Endothelial cell of umbilical vein (primary cell): ENCODE measurements around the gene GPR25. TPM values are rescaled to one million over a fixed set of nuclear protein-coding genes. Genes with fewer than 3 reads are reported as not detected.
A peak's percentile ranks its signal among the peaks of the same experiment; 100 is the strongest.

Experiments
- BruUV-seq: library from RNA; stranded (reverse); fragments of 400-500 nt; replicated peaks from 2 replicates; lab custom pipeline; 2021; lab: Mats Ljungman, UMichigan
- CTCF ChIA-PET: fragments of 300-600, 350-600 bp; sonication (Branson Sonifier 250); formaldehyde crosslinking; loops from one replicate; lab custom pipeline; 2021; ENCODE audit warnings: antibody characterized with exemption, inconsistent platforms; lab: Charles Lee
- POLR2A ChIA-PET: fragments of 300-600, 350-600 bp; sonication (Branson Sonifier 250); formaldehyde crosslinking; loops from one replicate; lab custom pipeline; 2021; ENCODE audit warnings: antibody characterized with exemption, inconsistent platforms; lab: Charles Lee
- DNase-seq: peaks from one replicate; pipeline ENCODE4 v3.0.0-alpha.2; 2011; ENCODE audit warnings: low read depth, low spot score
- FAIRE-seq: peaks from 2 replicates; lab custom pipeline; 2011; peaks lifted over from hg19 to GRCh38; lab: Jason Lieb, UNC
- H2AFZ ChIP-seq: 2 replicates; pipeline ENCODE4 v1.6.0; 2012; ENCODE audit warnings: low read depth, low read length, control low read depth, inconsistent platforms
- H3K27ac ChIP-seq: 2 replicates; pipeline ENCODE4 v1.5.1; 2011; ENCODE audit warnings: low read depth, mild to moderate bottlenecking, control low read depth, low read length, moderate library complexity; ENCODE audit not compliant: insufficient read depth
- H3K27me3 ChIP-seq, 2 experiments: 2 replicates each; pipeline versions ENCODE4 v1.6.0 to v1.6.1; 2011; ENCODE audit warnings: low read length in 2 of 2, mixed read lengths in 1 of 2; ENCODE audit not compliant: control insufficient read depth in 2 of 2, insufficient read depth in 2 of 2
- H3K36me3 ChIP-seq, 2 experiments: 2 replicates in 1 of 2; 3 replicates in 1 of 2; pipeline ENCODE4 v1.5.1; 2011; ENCODE audit warnings: low read length in 2 of 2, mild to moderate bottlenecking in 1 of 2, moderate library complexity in 1 of 2; ENCODE audit not compliant: control insufficient read depth in 2 of 2, insufficient read depth in 2 of 2; ENCODE audit errors: extremely low read depth in 1 of 2
- H3K4me1 ChIP-seq: 3 replicates; pipeline ENCODE4 v1.5.1; 2011; ENCODE audit warnings: mild to moderate bottlenecking, low read length; ENCODE audit not compliant: control insufficient read depth, insufficient read depth; ENCODE audit errors: extremely low read depth
- H3K4me2 ChIP-seq: 2 replicates; pipeline ENCODE4 v1.6.1; 2011; ENCODE audit warnings: low read length, control low read depth, mixed read lengths; ENCODE audit not compliant: insufficient read depth
- H3K4me3 ChIP-seq, 3 experiments: fragments of 200-600 bp in 1 of 3; sonication (generic), shearing (Covaris generic) in 1 of 3; replicated peaks in 1 of 3; 2 replicates each; pipeline ENCODE4 v1.5.1; 2011 to 2016; ENCODE audit warnings: control low read depth in 3 of 3, low read length in 3 of 3, mild to moderate bottlenecking in 2 of 3, inconsistent platforms in 1 of 3, low read depth in 1 of 3, moderate library complexity in 1 of 3; ENCODE audit not compliant: insufficient read depth in 1 of 3
- H3K79me2 ChIP-seq: 2 replicates; pipeline ENCODE4 v1.6.0; 2012; ENCODE audit warnings: low read length, inconsistent platforms; ENCODE audit not compliant: control insufficient read depth, insufficient read depth
- H3K9ac ChIP-seq: replicated peaks from 2 replicates; pipeline ENCODE3; 2011; ENCODE audit warnings: low read length, control low read depth; ENCODE audit not compliant: insufficient read depth; ENCODE audit errors: extremely low read depth
- H3K9me1 ChIP-seq: replicated peaks from 3 replicates; pipeline ENCODE4 v1.6.0; 2011; ENCODE audit warnings: mild to moderate bottlenecking, low read length; ENCODE audit not compliant: control insufficient read depth, insufficient read depth; ENCODE audit errors: extremely low read depth
- H3K9me3 ChIP-seq: replicated peaks from 2 replicates; pipeline ENCODE4 v1.5.1; 2012; ENCODE audit warnings: low read length, inconsistent platforms; ENCODE audit not compliant: control insufficient read depth, insufficient read depth
- H4K20me1 ChIP-seq: replicated peaks from 2 replicates; pipeline ENCODE3; 2011; ENCODE audit warnings: mild to moderate bottlenecking, low read length; ENCODE audit not compliant: control insufficient read depth, insufficient read depth; ENCODE audit errors: extremely low read depth
- EZH2 ChIP-seq: IDR thresholded peaks from 2 replicates; pipeline ENCODE4 v1.6.1; 2012; ENCODE audit warnings: borderline replicate concordance, low read depth, mild to moderate bottlenecking, moderate library complexity, low read length, inconsistent platforms; ENCODE audit not compliant: severe bottlenecking
- FOS ChIP-seq: IDR thresholded peaks from 2 replicates; pipeline ENCODE4 v1.6.1; 2011; ENCODE audit warnings: mild to moderate bottlenecking, low read length, moderate library complexity, borderline replicate concordance; ENCODE audit not compliant: insufficient read depth
- GATA2 ChIP-seq: IDR thresholded peaks from 2 replicates; pipeline ENCODE4 v1.7.0; 2011; ENCODE audit warnings: low read depth, mild to moderate bottlenecking, moderate library complexity, mixed read lengths, low read length; ENCODE audit not compliant: insufficient read length, insufficient read depth
- JUN ChIP-seq: IDR thresholded peaks from 2 replicates; pipeline ENCODE4 v1.6.1; 2011; ENCODE audit warnings: borderline replicate concordance, low read depth; ENCODE audit not compliant: insufficient read length, insufficient read depth
- MYC ChIP-seq: IDR thresholded peaks from one replicate; pipeline ENCODE4 v1.6.1; 2011; ENCODE audit warnings: mild to moderate bottlenecking, low read depth, low read length
- POLR2AphosphoS5 ChIP-seq: IDR thresholded peaks from 2 replicates; pipeline ENCODE4 v1.6.1; 2012; ENCODE audit warnings: low read depth, mild to moderate bottlenecking, control low read depth, low read length, moderate library complexity; ENCODE audit not compliant: insufficient read depth
- dilution Hi-C: fragments of 300-500 bp; cut with MboI; formaldehyde crosslinking; loops from one replicate; pipeline ENCODE4 v1.15.0; 2019; ENCODE audit warnings: low sequenced_read_pairs; ENCODE audit not compliant: extremely low pct_ligation_motif_present
- intact Hi-C: fragments of 100-400 bp; cut with micrococcal nuclease; formaldehyde crosslinking; loops from one replicate; pipeline ENCODE4 v1.10.0; 2022
- polyA plus RNA-seq, 4 experiments: library from polyadenylated mRNA; depleted of rRNA in 3 of 4; stranded (reverse) in 3 of 4; unstranded in 1 of 4; fragments of >200 nt; gene quantifications; 2 replicates each; pipeline versions ENCODE4 v1.2.1 to v1.2.3, GENCODE V29; 2011 to 2012; ENCODE audit warnings: missing spikeins in 1 of 4
- total RNA-seq: library from RNA; stranded (reverse); gene quantifications from 2 replicates; pipeline ENCODE4 v1.2.3, GENCODE V29; 2021
- TF ChIP-seq, protein P1 (sequence below), 2 donors: IDR thresholded peaks; 1 replicate in 1 of 2; 2 replicates in 1 of 2; pipeline ENCODE4 v1.5.1; 2011; ENCODE audit warnings: low read length in 2 of 2, mild to moderate bottlenecking in 2 of 2, moderate library complexity in 2 of 2, control low read depth in 1 of 2, inconsistent platforms in 1 of 2, low read depth in 1 of 2; ENCODE audit not compliant: insufficient read depth in 1 of 2; ENCODE audit errors: extremely low read depth in 1 of 2

The GPR25 gene
- total and polyA plus RNA-seq, 2 donors (not counting 3 experiments of a cell fraction or from before 2014, with no cell fraction given): not detected

- intact Hi-C loops (no loop called here), dilution Hi-C loops (no loop called here)
- BruUV-seq: no TSS peak
- Histone ChIP-seq H4K20me1 (no peaks in the 10 kb centered on the region), H3K27ac (no peak overlapping the region), H3K27me3 (peaks cover 0 to 3% of the 10 kb centered on the region in 2 experiments), H3K4me3 (no peak overlapping the region), H3K9me3 (no peaks in the 10 kb centered on the region), H3K4me2 (no peak overlapping the region), H3K9me1 (no peaks in the 10 kb centered on the region), H3K9ac (no peak overlapping the region), H2AFZ (no peak overlapping the region), H3K79me2 (no peaks in the 10 kb centered on the region), H3K36me3 (no peaks in the 10 kb centered on the region), H3K4me1 (no peaks in the 10 kb centered on the region)
- DNase-seq: no peak
- TF ChIP-seq FOS (no peak), JUN (no peak)
- POLR2A ChIA-PET: no interaction called here
- CTCF ChIA-PET: interaction anchor here (0.7 kb wide), 1 partner anchor 10 kb away, joined by 3 read pairs; no protein-coding TSS in a partner anchor
- FAIRE-seq: no peak
These were observed 40.1 kb downstream of the GPR25 start for GRCh38 chr1:200912737-200913407.

- Histone ChIP-seq H4K20me1 (no peaks in the 10 kb centered on the region), H3K27me3 (no peaks in the 10 kb centered on the region), H3K79me2 (no peaks in the 10 kb centered on the region), H3K4me2 (no peak overlapping the region), H3K4me1 (no peaks in the 10 kb centered on the region), H3K9me1 (no peaks in the 10 kb centered on the region), H3K4me3 (no peak overlapping the region), H3K27ac (no peak overlapping the region), H3K9me3 (no peaks in the 10 kb centered on the region), H3K36me3 (no peaks in the 10 kb centered on the region), H3K9ac (no peak overlapping the region), H2AFZ (no peak overlapping the region)
- ChIA-PET CTCF (interaction anchor here (1.4 kb wide), 1 partner anchor 294 kb away, joined by 4 read pairs; no protein-coding TSS in a partner anchor), POLR2A (no interaction called here)
- dilution Hi-C loops: no loop called here
- intact Hi-C loops: no loop called here
- BruUV-seq: no TSS peak
- no peak for DNase-seq
- no peak for FAIRE-seq
- TF ChIP-seq EZH2 (no peak), FOS (no peak), JUN (no peak), MYC (no peak), GATA2 (no peak), POLR2AphosphoS5 (no peak)
- TF ChIP-seq, protein P1, sequence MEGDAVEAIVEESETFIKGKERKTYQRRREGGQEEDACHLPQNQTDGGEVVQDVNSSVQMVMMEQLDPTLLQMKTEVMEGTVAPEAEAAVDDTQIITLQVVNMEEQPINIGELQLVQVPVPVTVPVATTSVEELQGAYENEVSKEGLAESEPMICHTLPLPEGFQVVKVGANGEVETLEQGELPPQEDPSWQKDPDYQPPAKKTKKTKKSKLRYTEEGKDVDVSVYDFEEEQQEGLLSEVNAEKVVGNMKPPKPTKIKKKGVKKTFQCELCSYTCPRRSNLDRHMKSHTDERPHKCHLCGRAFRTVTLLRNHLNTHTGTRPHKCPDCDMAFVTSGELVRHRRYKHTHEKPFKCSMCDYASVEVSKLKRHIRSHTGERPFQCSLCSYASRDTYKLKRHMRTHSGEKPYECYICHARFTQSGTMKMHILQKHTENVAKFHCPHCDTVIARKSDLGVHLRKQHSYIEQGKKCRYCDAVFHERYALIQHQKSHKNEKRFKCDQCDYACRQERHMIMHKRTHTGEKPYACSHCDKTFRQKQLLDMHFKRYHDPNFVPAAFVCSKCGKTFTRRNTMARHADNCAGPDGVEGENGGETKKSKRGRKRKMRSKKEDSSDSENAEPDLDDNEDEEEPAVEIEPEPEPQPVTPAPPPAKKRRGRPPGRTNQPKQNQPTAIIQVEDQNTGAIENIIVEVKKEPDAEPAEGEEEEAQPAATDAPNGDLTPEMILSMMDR (IDR thresholded peaks at IDR 0.05; ENCODE audit: extremely low read depth in 1 of 2, insufficient read depth in 1 of 2, low read depth in 1 of 2, low read length in 2 of 2): peak; percentile 16 to 29
These were observed 43.4 kb downstream of the GPR25 start for GRCh38 chr1:200916152-200916551.
